HG03025 (cell line): ENCODE results near the gene OTOG.

ENCODE experiments used
- ATAC-seq: cut with Tn5 transposase; IDR thresholded peaks from one replicate; pipeline ENCODE4 v1.9.1; 2021; ENCODE audit warnings: mild to moderate bottlenecking, moderate library complexity; ENCODE audit not compliant: unreplicated experiment, low FRiP score

The OTOG gene

DNA sequence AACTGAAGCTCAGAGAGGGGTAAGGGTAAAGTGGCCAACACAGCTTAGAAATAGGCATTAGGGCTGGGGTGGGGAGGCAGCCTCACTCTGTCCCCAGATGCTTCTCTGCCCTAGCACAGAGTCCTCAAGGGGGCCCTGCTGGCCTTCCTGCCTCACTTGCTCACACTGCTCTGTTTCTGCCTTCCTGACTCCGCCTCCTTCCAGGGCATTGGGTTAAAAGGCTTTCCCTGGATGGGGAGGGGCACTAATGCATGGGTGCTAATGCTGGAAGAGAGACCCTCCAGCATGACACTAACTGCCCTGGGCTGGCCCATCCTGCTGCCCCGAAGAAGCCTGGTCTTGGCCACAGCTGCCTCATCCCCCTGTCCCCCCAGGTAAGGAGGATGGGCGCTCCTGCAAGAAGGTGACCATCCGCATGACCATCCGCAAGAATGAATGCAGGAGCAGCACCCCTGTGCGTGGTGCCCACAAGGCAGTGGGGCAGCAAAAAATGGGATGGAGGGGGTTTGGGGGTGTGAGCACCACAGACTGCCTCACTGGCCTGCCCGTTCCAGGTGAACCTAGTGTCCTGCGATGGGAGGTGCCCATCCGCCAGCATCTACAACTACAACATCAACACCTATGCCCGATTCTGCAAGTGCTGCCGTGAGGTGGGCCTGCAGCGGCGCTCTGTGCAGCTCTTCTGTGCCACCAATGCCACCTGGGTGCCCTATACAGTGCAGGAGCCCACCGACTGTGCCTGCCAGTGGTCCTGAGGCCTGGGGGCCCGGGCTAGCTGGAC lies 98.3 kb downstream of the OTOG start:
- ATAC-seq: no peak

DNA sequence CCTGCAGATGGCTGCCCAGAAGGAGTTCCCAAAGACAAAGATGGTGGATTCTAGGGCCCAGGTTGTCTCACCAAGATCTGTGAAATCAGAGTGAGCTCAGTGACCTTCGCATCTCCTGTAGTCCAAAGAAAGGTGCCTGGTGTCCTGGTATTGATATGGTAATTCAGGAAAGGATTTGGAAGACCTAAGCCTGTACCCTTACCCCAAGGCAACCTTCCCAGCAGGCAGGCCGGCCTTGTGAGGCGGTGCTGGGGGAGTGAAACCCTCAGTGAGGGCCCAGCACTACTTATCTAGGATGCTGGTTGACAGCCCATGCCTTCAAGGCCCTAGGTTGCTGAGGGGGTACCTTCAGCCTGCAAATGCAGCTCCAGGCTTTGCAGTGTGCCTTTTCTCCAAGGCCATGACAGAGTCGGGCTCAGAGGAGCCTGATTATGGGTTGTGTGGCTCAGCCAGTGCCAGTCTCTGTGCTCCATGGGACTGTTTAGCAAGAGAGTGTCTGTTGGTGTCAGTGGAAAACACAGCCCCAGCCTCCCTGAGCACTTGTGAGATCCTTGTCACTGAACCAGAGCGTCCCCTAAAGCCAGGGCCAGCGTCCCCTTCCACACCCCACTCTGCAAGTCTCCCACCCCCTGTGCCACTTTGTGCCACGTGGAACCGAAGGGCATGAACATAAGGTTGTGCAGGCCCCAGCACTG lies 99.5 kb downstream of the OTOG start:
- no peak for ATAC-seq

DNA sequence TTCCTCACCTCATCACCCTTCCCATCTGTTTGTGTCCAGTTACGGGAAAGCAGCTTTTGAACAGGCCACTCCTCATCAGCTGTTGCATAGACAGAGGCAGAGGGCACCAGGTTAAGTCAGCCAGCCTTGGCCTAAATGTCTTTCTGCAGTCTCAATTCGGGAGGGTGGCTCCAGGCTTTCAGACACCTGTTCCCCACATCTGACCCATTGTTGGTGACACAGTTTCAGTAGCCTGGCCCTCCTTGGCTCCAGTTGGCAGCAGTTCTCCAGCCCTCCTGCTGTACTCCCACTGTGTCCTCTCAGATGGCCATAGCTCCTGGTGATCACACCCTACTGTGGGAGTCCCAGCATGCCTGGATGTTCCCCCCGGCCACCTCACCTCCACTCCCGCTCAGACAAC lies 101.5 kb downstream of the OTOG start:
- ATAC-seq: no peak

DNA sequence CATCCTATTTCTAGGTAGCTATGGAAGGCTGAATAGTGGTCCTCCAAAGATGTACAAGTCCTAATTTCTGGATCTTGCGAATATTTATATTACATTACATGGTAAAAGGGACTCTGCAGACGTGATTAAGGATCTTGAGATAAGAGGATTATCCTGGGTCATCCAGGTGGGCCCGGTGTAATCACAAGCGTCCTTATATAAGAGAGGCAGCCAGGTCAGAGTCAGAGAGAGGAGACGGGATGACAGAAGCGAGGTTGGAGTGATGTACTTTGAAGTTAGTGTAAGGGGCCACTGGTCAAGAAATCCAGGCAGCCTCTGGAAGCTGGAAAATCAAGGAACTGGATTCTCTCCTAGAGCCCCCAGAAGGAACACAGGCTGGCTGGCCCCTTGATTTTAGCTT lies 102.2 kb downstream of the OTOG start:
- ATAC-seq: no peak

DNA sequence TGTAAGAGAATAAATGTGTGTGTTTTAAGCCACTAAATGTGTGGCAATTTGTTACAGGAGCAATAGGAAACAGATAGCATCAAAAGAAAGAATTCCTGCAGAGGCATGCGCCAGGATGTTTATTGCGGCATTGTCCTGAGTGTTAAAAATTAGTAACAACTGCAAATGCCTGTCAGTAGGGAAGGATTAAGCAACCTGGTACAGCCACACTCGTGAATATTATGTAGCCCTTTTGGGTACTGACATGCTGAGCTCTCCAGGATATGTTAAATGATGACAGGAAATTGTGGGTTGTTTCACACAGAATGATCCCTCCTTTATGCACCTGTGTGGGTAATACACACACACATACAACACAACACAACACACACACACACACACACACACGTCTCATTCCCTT lies 102.6 kb downstream of the OTOG start:
- no peak for ATAC-seq

DNA sequence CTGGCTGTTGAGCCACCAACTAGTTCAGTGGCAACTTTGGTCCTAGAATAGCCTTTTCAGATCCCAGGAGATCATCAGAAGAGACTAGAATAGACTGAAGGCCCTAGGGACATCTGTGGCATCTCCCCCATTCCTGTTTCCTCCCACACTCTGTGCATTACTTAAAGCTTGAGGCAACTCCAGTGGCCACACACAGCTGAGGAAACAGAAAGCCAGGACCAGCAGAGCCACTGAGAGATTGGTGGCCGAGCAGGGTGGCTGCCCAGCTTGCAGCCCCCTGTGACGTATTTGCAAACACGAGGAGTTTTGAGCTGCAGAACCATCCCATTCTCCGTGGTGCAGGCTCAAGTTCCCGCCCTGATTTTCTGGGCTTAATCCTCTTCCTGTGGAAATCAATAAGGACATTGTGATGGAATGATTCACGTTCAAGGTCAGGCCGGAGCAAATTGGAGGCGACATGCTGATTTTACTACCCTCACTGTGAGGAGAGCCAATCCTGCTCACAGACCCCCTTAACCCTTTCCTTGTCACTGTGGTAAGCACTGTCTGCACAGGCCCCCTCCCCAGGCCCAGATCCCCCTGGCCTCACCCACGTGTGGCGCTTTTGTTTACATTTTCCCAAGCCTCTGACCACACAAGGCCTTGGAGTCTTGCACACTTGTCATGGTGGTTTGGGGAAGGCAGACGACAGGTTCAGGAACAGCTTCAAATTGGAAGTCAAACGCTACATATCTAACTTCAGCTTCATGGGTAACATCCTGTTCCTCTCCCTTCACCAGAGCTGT lies 103.3 kb downstream of the OTOG start:
- no peak for ATAC-seq

GRCh38 chr11:17651061-17651460 lies 104.0 kb downstream of the OTOG start:
- no peak for ATAC-seq

DNA sequence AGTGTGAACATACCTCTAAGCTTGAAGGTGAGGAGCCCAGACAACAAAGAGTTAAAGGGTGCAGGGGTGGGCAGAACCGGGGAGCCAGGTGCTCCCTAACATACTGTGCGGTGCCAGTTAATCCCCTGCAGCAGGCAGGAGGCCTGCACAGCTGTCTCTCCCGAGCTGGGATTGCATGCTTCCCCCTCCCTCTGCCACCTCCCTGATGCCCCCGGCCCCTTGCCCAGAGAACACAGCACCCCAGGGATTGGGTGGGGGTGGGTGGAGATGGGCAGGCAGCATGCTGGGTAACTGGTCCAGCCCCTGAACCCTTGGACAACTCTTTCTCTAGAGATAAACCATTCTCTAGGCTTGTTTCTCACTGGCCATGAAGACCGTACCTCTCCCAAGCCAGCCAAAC lies 104.6 kb downstream of the OTOG start:
- no peak for ATAC-seq

DNA sequence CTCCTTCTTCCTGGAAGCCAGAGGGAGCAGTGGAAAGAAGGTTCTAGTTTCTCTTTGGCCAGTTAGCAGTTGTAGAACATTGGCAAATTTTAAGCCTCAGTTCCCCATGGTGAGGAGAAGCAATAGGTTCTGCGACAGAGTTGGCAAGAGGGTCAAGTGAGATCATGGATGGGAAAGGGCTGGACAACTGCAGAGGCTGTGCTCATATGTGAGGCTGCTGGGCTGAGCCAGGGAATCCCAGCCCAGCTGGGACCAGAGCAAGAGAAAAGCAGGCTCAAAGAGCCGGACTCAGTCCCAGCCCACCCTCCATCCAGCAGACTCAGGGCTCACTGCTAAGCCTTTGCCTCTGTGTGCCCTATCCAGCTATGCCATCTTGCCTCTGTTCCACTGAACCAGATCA lies 105.5 kb downstream of the OTOG start:
- ATAC-seq: no peak

- ATAC-seq: no peak
Measured at GRCh38 chr11:17653611-17654010, 106.6 kb downstream of the OTOG start.

DNA sequence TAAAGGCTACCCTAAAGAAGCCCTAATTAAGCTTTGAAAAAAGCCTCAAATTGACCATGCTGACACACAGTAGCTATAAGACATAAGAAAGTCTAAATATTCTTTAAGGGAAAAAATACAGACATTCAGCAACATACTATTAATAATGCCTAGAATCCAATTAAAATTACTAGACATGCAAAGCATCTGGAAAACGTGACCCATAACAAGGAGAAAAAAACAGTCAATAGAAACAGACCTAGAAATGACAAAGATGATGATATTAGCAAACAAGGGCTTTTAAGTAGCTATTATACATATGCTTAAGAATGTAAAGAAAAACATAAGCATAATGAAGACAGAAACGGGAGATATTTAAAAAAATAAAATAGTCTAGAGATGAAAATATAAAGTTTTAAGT lies 108.6 kb downstream of the OTOG start:
- ATAC-seq: no peak

GRCh38 chr11:17658211-17658610 lies 111.2 kb downstream of the OTOG start:
- ATAC-seq: no peak

DNA sequence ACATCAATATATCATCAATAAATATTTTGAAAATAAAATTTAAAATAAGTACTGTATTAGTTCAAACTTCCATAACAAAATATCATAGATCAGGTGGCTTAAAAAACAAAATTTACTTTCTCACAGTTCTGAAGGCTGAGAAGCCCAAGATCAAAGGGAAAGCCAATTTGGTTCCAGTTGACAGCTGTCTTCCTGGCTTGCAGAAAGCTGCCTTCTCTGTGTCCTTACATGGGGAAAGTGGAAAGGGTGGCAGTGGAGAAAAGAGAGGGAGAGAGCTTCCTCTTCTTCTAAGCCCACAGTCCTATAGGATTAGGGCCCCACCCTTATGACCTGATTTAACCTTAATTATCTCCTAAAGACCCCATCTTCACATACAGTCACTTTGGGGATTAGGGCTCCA lies 121.1 kb downstream of the OTOG start:
- no peak for ATAC-seq

DNA sequence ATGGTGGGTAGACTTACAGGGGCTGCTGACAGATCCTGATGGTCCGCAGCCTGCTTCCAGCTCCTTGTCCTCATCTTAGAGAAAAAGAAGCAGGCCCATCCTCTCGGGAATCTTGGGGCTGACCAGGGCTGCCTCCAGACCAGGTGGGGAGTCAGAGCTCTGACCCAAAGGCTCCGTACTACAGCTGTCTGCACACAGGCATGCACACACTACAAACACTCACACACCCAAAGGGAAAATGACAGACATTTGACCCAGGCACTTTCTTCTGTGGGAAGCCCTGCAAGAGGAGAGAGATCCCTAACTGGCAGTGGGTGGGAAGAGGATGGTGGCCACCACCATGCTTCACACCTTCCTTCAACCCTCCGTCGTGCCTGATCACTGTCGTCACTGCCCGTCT lies 125.4 kb downstream of the OTOG start:
- ATAC-seq: no peak

- ATAC-seq: no peak
Measured at GRCh38 chr11:17673951-17674350, 126.9 kb downstream of the OTOG start.

GRCh38 chr11:17682848-17683247 lies 135.8 kb downstream of the OTOG start:
- ATAC-seq: no peak

GRCh38 chr11:17683377-17684161 lies 136.5 kb downstream of the OTOG start:
- no peak for ATAC-seq

GRCh38 chr11:17684550-17684949 lies 137.5 kb downstream of the OTOG start:
- ATAC-seq: no peak

DNA sequence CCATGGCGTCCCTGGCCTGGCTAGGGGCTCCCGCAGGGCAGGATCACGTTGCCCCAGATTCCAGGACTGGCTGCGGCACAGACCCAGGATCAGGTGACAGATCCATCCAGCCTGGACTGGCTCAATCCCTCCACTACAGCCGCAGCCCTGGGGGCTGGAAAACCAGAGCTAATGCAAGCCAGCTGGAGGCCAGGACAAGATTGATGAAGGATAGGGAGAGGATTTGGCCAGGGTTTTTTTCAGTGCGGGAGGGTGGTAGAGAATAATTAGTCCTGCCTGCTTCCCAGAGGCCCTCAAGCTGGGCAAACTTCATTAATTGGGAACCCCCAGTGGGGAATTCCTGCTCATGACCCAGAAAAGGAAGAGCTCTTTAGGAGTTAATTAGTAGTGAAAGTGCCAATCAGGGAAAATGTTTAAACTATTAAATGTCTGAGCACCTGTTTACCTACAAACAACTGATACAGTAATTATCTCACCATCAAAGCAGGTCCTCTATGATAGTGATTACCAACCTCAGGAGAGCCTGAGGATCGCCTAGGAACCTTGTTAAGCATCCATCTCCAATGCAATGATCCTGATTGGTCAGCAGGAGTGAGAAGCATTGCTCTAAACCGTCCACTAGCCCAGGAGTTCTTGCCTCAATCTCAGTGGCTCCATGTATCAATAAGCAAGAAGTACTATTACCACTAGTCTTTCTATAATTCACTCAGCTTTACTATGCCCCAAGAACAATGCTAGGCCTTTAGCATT lies 139.3 kb downstream of the OTOG start:
- ATAC-seq: no peak
